Keratinocyte (primary cell): ENCODE data around the gene FGD2. TPM values are rescaled to one million over a fixed set of nuclear protein-coding genes. Genes with fewer than 3 reads are reported as not detected.

Experiments
- DNase-seq: peaks from one replicate; pipeline ENCODE4 v3.0.0-alpha.2; 2011; ENCODE audit warnings: low read depth, missing footprints, low spot score
- FAIRE-seq: peaks from 2 replicates; lab custom pipeline; 2011; peaks lifted over from hg19 to GRCh38; lab: Jason Lieb, UNC
- H2AFZ ChIP-seq: 2 replicates; pipeline ENCODE4 v1.6.0; 2012; ENCODE audit warnings: low read length, control low read depth, inconsistent platforms; ENCODE audit not compliant: control insufficient read depth
- H3K27ac ChIP-seq: 2 replicates; pipeline ENCODE4 v1.5.1; 2011; ENCODE audit warnings: low read length; ENCODE audit not compliant: control insufficient read depth, insufficient read depth
- H3K27me3 ChIP-seq: 3 replicates; pipeline ENCODE4 v1.6.0; 2011; ENCODE audit warnings: low read length; ENCODE audit not compliant: control insufficient read depth, insufficient read depth; ENCODE audit errors: extremely low read depth
- H3K36me3 ChIP-seq, 2 experiments: 2 replicates in 1 of 2; 3 replicates in 1 of 2; pipeline ENCODE4 v1.5.1; 2011; ENCODE audit warnings: low read length in 2 of 2, mild to moderate bottlenecking in 1 of 2; ENCODE audit not compliant: control insufficient read depth in 2 of 2, insufficient read depth in 2 of 2; ENCODE audit errors: extremely low read depth in 1 of 2
- H3K4me1 ChIP-seq: 3 replicates; pipeline ENCODE4 v1.5.1; 2011; ENCODE audit warnings: low read length; ENCODE audit not compliant: control insufficient read depth, insufficient read depth; ENCODE audit errors: extremely low read depth
- H3K4me2 ChIP-seq: 3 replicates; pipeline ENCODE4 v1.6.0; 2011; ENCODE audit warnings: low read depth, low read length; ENCODE audit not compliant: control insufficient read depth, insufficient read depth; ENCODE audit errors: extremely low read depth
- H3K4me3 ChIP-seq, 3 experiments: fragments of 200-600 bp in 1 of 3; sonication (generic) in 1 of 3; 2 replicates in 2 of 3; 3 replicates in 1 of 3; pipeline ENCODE4 v1.5.1; 2011 to 2016; ENCODE audit warnings: low read length in 3 of 3, mild to moderate bottlenecking in 3 of 3, control low read depth in 2 of 3, inconsistent platforms in 1 of 3, low read depth in 1 of 3, mixed read lengths in 1 of 3, mixed run types in 1 of 3, moderate library complexity in 1 of 3; ENCODE audit not compliant: control insufficient read depth in 2 of 3, insufficient read depth in 2 of 3; ENCODE audit errors: extremely low read depth in 1 of 3
- H3K79me2 ChIP-seq: 2 replicates; pipeline ENCODE4 v1.6.0; 2012; ENCODE audit warnings: low read length; ENCODE audit not compliant: control insufficient read depth, insufficient read depth
- H3K9ac ChIP-seq: 3 replicates; pipeline ENCODE4 v1.6.0; 2011; ENCODE audit warnings: low read length; ENCODE audit not compliant: control insufficient read depth, insufficient read depth; ENCODE audit errors: extremely low read depth
- H3K9me1 ChIP-seq: 3 replicates; pipeline ENCODE4 v1.6.0; 2011; ENCODE audit warnings: low read length; ENCODE audit not compliant: control insufficient read depth, insufficient read depth; ENCODE audit errors: extremely low read depth
- H3K9me3 ChIP-seq: 2 replicates; pipeline ENCODE4 v1.5.1; 2012; ENCODE audit warnings: low read depth, low read length; ENCODE audit not compliant: control insufficient read depth
- H4K20me1 ChIP-seq: 3 replicates; pipeline ENCODE4 v1.6.0; 2011; ENCODE audit warnings: low read length; ENCODE audit not compliant: control insufficient read depth, insufficient read depth; ENCODE audit errors: extremely low read depth
- EZH2 ChIP-seq: IDR thresholded peaks from one replicate; pipeline ENCODE4 v1.6.1; 2012; ENCODE audit warnings: inconsistent platforms, mild to moderate bottlenecking, low read length, moderate library complexity
- dilution Hi-C: fragments of 300-500 bp; cut with MboI; formaldehyde crosslinking; loops from one replicate; pipeline ENCODE4 v1.7.0; 2020; ENCODE audit warnings: low sequenced_read_pairs; ENCODE audit not compliant: extremely low pct_ligation_motif_present
- polyA plus RNA-seq, 5 experiments: library from polyadenylated mRNA; depleted of rRNA in 3 of 5; stranded (reverse) in 3 of 5; stranded (forward) in 1 of 5; unstranded in 1 of 5; fragments of >200 nt; gene quantifications; 1 replicate in 1 of 5; 2 replicates in 3 of 5; 3 replicates in 1 of 5; pipeline versions ENCODE4 v1.2.1 to v1.2.3, GENCODE V29; 2011 to 2012; ENCODE audit warnings: missing spikeins in 2 of 5, low read depth in 1 of 5, low replicate concordance in 1 of 5
- TF ChIP-seq, protein P1 (sequence below), 3 experiments: IDR thresholded peaks in 1 of 3; conservative IDR thresholded peaks in 1 of 3; optimal IDR thresholded peaks in 1 of 3; 2 replicates in 2 of 3; 3 replicates in 1 of 3; pipeline versions ENCODE3 to v1.5.1; 2011; ENCODE audit warnings: low read length in 3 of 3, mild to moderate bottlenecking in 3 of 3, moderate library complexity in 2 of 3, control low read depth in 1 of 3, inconsistent platforms in 1 of 3; ENCODE audit not compliant: insufficient read depth in 2 of 3; ENCODE audit errors: extremely low read depth in 1 of 3

FGD2 gene
- polyA plus RNA-seq, 1 donor (not counting 4 experiments of a cell fraction or from before 2014, with no cell fraction given), result 0.03 TPM

DNA sequence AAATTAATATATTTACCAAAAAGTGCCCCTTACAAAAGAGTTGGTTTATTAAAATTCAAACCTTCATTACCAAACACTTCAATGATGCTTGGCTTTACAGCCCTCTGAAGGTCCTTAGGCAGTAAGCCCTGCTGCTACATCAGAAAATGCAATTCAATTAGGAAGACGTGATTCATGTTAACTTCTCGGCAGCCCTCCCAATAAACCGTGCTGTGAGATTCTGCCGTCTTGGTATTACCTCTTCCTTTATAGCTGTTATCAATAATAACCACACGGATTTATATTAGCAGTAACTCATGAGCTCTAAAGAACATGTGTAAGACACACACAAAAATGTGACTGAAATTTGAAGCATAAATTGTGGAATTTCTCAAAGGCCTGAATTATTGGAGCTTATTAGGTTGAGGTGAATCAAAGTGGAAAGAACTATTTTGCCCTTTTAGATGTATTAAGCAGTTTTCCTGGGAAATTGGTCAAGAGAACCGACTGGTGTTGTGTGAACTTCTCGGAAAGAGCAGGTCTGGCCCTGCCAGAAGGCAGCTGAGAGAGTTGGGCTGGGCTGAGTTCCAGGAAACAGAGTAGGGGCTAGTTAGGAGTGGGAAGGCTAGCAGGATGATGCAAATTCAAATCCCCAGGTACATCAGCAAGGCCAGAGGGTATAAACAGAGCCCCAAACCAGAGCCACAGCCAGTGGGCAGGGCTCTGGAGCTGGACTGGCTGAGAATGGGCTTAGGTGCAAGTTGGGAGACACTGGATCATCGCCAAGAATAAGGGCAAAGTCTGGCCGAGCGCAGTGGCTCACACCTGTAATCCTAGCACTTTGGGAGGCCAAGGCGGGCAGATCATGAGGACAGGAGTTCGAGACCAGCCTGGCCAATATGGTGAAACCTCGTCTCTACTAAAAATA lies 33.1 kb downstream of the FGD2 start:
- Histone ChIP-seq H3K27me3 (no peaks in the 10 kb centered on the region), H3K9me3 (no peaks in the 10 kb centered on the region), H3K4me2 (peak overlapping the region; percentile 1), H3K79me2 (no peaks in the 10 kb centered on the region), H3K9me1 (no peaks in the 10 kb centered on the region), H3K4me1 (peaks cover 5% of the 10 kb centered on the region), H4K20me1 (no peaks in the 10 kb centered on the region), H3K9ac (no peak overlapping the region), H3K4me3 (no peak overlapping the region), H3K36me3 (no peaks in the 10 kb centered on the region), H2AFZ (peak overlapping the region; percentile 10), H3K27ac (no peak overlapping the region)
- FAIRE-seq, result no peak
- TF ChIP-seq, protein P1, sequence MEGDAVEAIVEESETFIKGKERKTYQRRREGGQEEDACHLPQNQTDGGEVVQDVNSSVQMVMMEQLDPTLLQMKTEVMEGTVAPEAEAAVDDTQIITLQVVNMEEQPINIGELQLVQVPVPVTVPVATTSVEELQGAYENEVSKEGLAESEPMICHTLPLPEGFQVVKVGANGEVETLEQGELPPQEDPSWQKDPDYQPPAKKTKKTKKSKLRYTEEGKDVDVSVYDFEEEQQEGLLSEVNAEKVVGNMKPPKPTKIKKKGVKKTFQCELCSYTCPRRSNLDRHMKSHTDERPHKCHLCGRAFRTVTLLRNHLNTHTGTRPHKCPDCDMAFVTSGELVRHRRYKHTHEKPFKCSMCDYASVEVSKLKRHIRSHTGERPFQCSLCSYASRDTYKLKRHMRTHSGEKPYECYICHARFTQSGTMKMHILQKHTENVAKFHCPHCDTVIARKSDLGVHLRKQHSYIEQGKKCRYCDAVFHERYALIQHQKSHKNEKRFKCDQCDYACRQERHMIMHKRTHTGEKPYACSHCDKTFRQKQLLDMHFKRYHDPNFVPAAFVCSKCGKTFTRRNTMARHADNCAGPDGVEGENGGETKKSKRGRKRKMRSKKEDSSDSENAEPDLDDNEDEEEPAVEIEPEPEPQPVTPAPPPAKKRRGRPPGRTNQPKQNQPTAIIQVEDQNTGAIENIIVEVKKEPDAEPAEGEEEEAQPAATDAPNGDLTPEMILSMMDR (optimal IDR thresholded peaks at IDR 0.05 in 1 of 3, IDR thresholded peaks at IDR 0.05 in 1 of 3, conservative IDR thresholded peaks at IDR 0.05 in 1 of 3; ENCODE audit: extremely low read depth in 1 of 3, insufficient read depth in 2 of 3, low read length in 3 of 3), result no peak
- TF ChIP-seq EZH2, result no peak
- DNase-seq, result no peak
- dilution Hi-C loops, result no loop called here

DNA sequence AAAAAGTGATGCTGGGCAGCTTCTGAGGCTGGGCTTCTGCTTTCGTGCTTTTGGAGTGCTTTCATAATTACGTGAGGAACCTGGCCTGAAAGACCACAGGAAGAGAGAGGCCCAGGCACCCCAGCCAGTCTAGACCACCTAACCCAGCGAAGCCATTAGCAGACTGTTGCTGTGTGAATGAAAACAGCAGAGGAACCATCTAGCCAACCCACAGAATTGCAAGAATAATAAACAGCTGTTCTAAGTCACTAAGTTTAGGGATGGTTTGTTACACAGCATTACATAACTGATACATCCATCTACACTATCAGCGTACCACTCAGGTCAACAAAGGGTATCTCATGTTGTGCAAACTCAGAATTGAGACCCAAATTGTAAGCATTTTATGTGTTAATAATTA lies 34.5 kb downstream of the FGD2 start:
- TF ChIP-seq EZH2, result no peak
- TF ChIP-seq, protein P1 (optimal IDR thresholded peaks at IDR 0.05 in 1 of 3, IDR thresholded peaks at IDR 0.05 in 1 of 3, conservative IDR thresholded peaks at IDR 0.05 in 1 of 3; ENCODE audit: extremely low read depth in 1 of 3, insufficient read depth in 2 of 3, low read length in 3 of 3), result no peak
- Histone ChIP-seq H2AFZ (no peak overlapping the region), H4K20me1 (no peaks in the 10 kb centered on the region), H3K27me3 (no peaks in the 10 kb centered on the region), H3K9me3 (no peaks in the 10 kb centered on the region), H3K79me2 (no peaks in the 10 kb centered on the region), H3K4me3 (no peak overlapping the region), H3K9me1 (no peaks in the 10 kb centered on the region), H3K4me1 (peaks cover 5% of the 10 kb centered on the region), H3K27ac (no peak overlapping the region), H3K4me2 (no peak overlapping the region), H3K9ac (no peak overlapping the region), H3K36me3 (no peaks in the 10 kb centered on the region)
- dilution Hi-C loops, result no loop called here
- no peak for FAIRE-seq
- no peak for DNase-seq
